ENCODE data around the gene TNNI2. TPM values are rescaled to one million over a fixed set of nuclear protein-coding genes. Genes with fewer than 3 reads are reported as not detected.

TNNI2 gene
- total and polyA plus RNA-seq, 10 of the 15 experiments (the other 5 are each of a cell fraction or from before 2014, with no cell fraction given), result 0.14 to 0.79 (median 0.37) TPM; not detected in 4

DNA sequence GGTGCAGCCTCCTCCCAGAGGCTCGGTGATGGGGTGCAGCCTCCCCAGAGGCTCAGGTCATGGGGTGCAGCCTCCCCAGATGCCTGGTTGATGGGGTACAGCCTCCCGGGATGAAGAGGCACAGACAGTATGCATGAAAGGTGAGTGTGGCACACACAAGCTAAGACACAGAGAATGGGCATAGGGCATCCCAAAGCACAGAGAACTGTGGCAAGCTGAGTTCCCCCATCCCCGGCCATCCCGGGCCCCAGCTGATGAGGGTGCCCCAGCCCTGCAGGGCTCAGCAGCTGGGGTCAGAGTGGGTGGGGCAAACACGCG, 8.8 kb upstream of the TNNI2 start (continued):
- TF ChIP-seq, protein P1, sequence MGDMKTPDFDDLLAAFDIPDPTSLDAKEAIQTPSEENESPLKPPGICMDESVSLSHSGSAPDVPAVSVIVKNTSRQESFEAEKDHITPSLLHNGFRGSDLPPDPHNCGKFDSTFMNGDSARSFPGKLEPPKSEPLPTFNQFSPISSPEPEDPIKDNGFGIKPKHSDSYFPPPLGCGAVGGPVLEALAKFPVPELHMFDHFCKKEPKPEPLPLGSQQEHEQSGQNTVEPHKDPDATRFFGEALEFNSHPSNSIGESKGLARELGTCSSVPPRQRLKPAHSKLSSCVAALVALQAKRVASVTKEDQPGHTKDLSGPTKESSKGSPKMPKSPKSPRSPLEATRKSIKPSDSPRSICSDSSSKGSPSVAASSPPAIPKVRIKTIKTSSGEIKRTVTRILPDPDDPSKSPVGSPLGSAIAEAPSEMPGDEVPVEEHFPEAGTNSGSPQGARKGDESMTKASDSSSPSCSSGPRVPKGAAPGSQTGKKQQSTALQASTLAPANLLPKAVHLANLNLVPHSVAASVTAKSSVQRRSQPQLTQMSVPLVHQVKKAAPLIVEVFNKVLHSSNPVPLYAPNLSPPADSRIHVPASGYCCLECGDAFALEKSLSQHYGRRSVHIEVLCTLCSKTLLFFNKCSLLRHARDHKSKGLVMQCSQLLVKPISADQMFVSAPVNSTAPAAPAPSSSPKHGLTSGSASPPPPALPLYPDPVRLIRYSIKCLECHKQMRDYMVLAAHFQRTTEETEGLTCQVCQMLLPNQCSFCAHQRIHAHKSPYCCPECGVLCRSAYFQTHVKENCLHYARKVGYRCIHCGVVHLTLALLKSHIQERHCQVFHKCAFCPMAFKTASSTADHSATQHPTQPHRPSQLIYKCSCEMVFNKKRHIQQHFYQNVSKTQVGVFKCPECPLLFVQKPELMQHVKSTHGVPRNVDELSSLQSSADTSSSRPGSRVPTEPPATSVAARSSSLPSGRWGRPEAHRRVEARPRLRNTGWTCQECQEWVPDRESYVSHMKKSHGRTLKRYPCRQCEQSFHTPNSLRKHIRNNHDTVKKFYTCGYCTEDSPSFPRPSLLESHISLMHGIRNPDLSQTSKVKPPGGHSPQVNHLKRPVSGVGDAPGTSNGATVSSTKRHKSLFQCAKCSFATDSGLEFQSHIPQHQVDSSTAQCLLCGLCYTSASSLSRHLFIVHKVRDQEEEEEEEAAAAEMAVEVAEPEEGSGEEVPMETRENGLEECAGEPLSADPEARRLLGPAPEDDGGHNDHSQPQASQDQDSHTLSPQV (IDR thresholded peaks at IDR 0.05), result no peak
- TF ChIP-seq HDAC2 (IDR thresholded peaks at IDR 0.05) (no peak), NFXL1 (IDR thresholded peaks at IDR 0.05; ENCODE audit: borderline replicate concordance) (no peak), NR2F1 (conservative IDR thresholded peaks at IDR 0.05) (no peak), TBL1XR1 (IDR thresholded peaks at IDR 0.05; ENCODE audit: low read depth, low read length) (no peak), TARDBP (IDR thresholded peaks at IDR 0.05; ENCODE audit: borderline replicate concordance) (no peak)

DNA sequence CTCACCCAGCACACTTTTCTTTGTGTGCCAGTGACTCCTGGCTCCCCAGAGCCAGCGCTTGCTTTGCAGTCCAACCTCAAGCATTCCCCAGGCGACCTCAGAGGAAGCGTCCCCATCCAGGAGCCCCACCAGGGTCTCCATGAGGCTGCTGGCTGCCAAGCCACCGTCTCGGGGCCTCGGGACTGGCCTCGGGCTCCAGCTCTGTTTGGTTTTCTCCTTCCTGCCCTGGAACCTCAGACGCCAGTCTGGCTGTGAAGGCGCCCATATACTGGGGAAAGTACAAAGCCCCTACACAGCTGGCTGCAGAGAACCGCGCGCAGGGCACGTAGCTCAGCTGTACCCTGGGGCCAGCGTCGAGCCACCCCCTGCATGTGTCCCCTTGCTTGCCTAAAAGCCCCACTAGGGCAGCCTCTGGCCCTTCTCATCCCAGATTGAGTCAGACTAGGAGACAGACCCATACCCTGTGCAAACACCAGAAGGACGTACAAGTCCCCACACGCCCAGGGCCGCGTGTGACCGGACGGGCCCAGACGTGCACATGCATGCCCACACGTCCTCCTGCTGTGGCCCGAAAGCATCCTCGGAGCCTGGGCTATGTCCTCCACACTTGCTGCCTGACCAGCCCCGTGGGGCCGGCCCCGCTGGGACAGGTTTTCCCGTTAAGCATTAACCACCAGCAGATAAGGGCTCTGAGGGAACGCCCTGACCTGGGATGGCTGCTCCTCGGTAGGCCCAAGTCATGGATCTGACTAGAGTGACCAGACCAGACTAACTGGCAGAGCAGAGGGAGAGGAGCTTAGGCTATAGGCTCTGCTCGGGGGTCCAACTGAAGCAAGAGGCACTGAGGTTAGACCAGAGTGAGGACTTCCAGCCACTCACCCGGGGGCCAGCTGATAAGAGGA, 8.2 kb upstream of the TNNI2 start:
- RAD21 ChIA-PET (ENCODE audit: unreplicated experiment), result interaction anchor here (1.6 to 7.5 kb wide), 2 partner anchors 138 to 178 kb away, joined by 6 to 107 read pairs; no protein-coding TSS in a partner anchor

More for the DNA sequence above, 8.2 kb upstream of the TNNI2 start:
- no peak overlapping the region for H3K4me3 ChIP-seq
- BruUV-seq (replicated peaks), result no TSS peak
- FAIRE-seq (no peak), DNase-seq (ENCODE audit: low read depth, low spot score) (no peak), ATAC-seq (peak; percentile 50)
- H3K79me2 ChIP-seq (ENCODE audit: control insufficient read depth, insufficient read depth, low read length), result no peaks in the 10 kb centered on the region
- intact Hi-C loops (cut with micrococcal nuclease; ENCODE audit: unreplicated experiment) (loop anchor here (5.0 kb wide), 1 partner anchor 178 kb away; no protein-coding TSS in a partner anchor), in situ Hi-C loops (cut with MboI) (no loop called here)
- H3K36me3 ChIP-seq (ENCODE audit: control insufficient read depth in 2 of 2, insufficient read depth in 2 of 2, low read length in 1 of 2), result no peaks in the 10 kb centered on the region
- SMC1A ChIA-PET (ENCODE audit: uncharacterized antibody, unreplicated experiment), result interaction anchor here (5.9 kb wide), 1 partner anchor 136 kb away, joined by 65 read pairs; no protein-coding TSS in a partner anchor
- POLR2A ChIA-PET, result no interaction called here
- 0 out of 4 replicates have a peak, but pooled peaks have one; percentile 20 to 23 for TF ChIP-seq IKZF2 (IDR thresholded peaks at IDR 0.05)
- TF ChIP-seq KDM1A (IDR thresholded peaks at IDR 0.05; ENCODE audit: borderline replicate concordance), result no peak
- no peak for TF ChIP-seq NBN (IDR thresholded peaks at IDR 0.05)
- no peak for TF ChIP-seq CHD4 (IDR thresholded peaks at IDR 0.05)
- TF ChIP-seq BHLHE40 (IDR thresholded peaks at IDR 0.05; ENCODE audit: borderline replicate concordance in 1 of 2, low read depth in 2 of 2, low read length in 1 of 2), result peak in 1 of 2 experiments; percentile 68; a peak in 2 of 4 replicates
- TF ChIP-seq MEF2B (IDR thresholded peaks at IDR 0.05; ENCODE audit: partially characterized antibody, poor library complexity, severe bottlenecking), result peak; percentile 57
- peak; percentile 89; the same call in 1 of the 2 replicates for TF ChIP-seq CHD1 (IDR thresholded peaks at IDR 0.05; ENCODE audit: low read depth, low read length)
- TF ChIP-seq DPF2 (IDR thresholded peaks at IDR 0.05), result peak; percentile 55; the same call in 1 of the 2 replicates
- peak; percentile 24; the same call in 1 of the 2 replicates for TF ChIP-seq NR2F1 (conservative IDR thresholded peaks at IDR 0.05)
- peak; percentile 60 for TF ChIP-seq IKZF1 (conservative IDR thresholded peaks at IDR 0.05)
- H2AFZ ChIP-seq (ENCODE audit: control insufficient read depth, low read depth, low read length), result no peak overlapping the region
- H3K27me3 ChIP-seq (replicated peaks in 1 of 2; ENCODE audit: control insufficient read depth in 2 of 2, insufficient read depth in 2 of 2, low read length in 1 of 2), result no peaks in the 10 kb centered on the region; a peak in 2 of 4 replicates
- no peaks in the 10 kb centered on the region for H3K4me1 ChIP-seq (ENCODE audit: control insufficient read depth, insufficient read depth, low read length)
- no peak overlapping the region for H3K27ac ChIP-seq (ENCODE audit: control insufficient read depth, insufficient read depth)
- no peaks in the 10 kb centered on the region for H4K20me1 ChIP-seq (ENCODE audit: control insufficient read depth, insufficient read depth)
- no peak overlapping the region for H3K4me2 ChIP-seq (ENCODE audit: control insufficient read depth, insufficient read depth)
- no peaks in the 10 kb centered on the region for H3K9me3 ChIP-seq (replicated peaks; ENCODE audit: control insufficient read depth, insufficient read depth, low read length)
- no peak overlapping the region for H3K9ac ChIP-seq (ENCODE audit: control insufficient read depth, insufficient read depth, low read length)
- CTCF ChIA-PET, result interaction anchor here (0.6 to 7.9 kb wide), 6 partner anchors 123 to 322 kb away, joined by 3 to 187 read pairs (median 20); no protein-coding TSS in a partner anchor
- WGBS (ENCODE audit: insufficient coverage, insufficient replicate concordance, low lambda C conversion rate, missing lambda C conversion rate), result 15% methylated on average over 33 of the region's 33 CpGs
